Panc1 (cell line): ENCODE measurements around the gene IL17REL. TPM values are rescaled to one million over a fixed set of nuclear protein-coding genes. Genes with fewer than 3 reads are reported as not detected.
A peak's percentile ranks its signal among the peaks of the same experiment; 100 is the strongest.

ENCODE experiments used
- ATAC-seq: fragments of 200-7000 bp; cut with Tn5 transposase; 2 replicates; pipeline ENCODE4 v1.9.1; 2020; ENCODE audit warnings: mild to moderate bottlenecking, moderate library complexity
- BruUV-seq: library from RNA; stranded (reverse); fragments of 400-500 nt; replicated peaks from 2 replicates; lab custom pipeline; 2021; lab: Mats Ljungman, UMichigan
- CTCF ChIA-PET: fragments of 300-600 bp; sonication (Branson Sonifier 250); formaldehyde crosslinking; loops from one replicate; lab custom pipeline; 2022; ENCODE audit warnings: antibody characterized with exemption; lab: Charles Lee
- POLR2A ChIA-PET: fragments of 300-600 bp; sonication (Branson Sonifier 250); formaldehyde crosslinking; loops from one replicate; lab custom pipeline; 2022; ENCODE audit warnings: antibody characterized with exemption; lab: Charles Lee
- DNase-seq: peaks from one replicate; pipeline ENCODE4 v3.0.0-alpha.2; 2010; ENCODE audit warnings: low read depth, low spot score
- H3K27ac ChIP-seq: 2 replicates; pipeline ENCODE4 v1.5.1; 2011; ENCODE audit warnings: mild to moderate bottlenecking, low read length, inconsistent platforms
- H3K27me3 ChIP-seq: fragments of 200-500 bp; sonication (Bioruptor generic); 2 replicates; pipeline ENCODE4 v1.6.0; 2014; ENCODE audit warnings: low read length, inconsistent platforms; ENCODE audit not compliant: control insufficient read depth, insufficient read depth
- H3K36me3 ChIP-seq: fragments of 200-500 bp; sonication (Bioruptor generic); 2 replicates; pipeline ENCODE4 v1.5.1; 2014; ENCODE audit warnings: inconsistent platforms, mild to moderate bottlenecking, low read length, moderate library complexity; ENCODE audit not compliant: control insufficient read depth, insufficient read depth
- H3K4me1 ChIP-seq: 2 replicates; pipeline ENCODE4 v1.5.1; 2011; ENCODE audit warnings: inconsistent platforms, mild to moderate bottlenecking, low read length, moderate library complexity; ENCODE audit not compliant: control insufficient read depth, insufficient read depth
- H3K4me3 ChIP-seq, 2 experiments: 2 replicates each; pipeline ENCODE4 v1.5.1; 2011 to 2012; ENCODE audit warnings: low read depth in 2 of 2, low read length in 2 of 2, mild to moderate bottlenecking in 2 of 2, inconsistent platforms in 1 of 2, moderate library complexity in 1 of 2
- H3K9me3 ChIP-seq: fragments of 200-500 bp; sonication (Bioruptor generic); 2 replicates; pipeline ENCODE4 v1.5.1; 2014; ENCODE audit warnings: low read depth, mild to moderate bottlenecking, inconsistent platforms, low read length, moderate library complexity; ENCODE audit not compliant: control insufficient read depth, insufficient read depth
- CTCF ChIP-seq: fragments of 450-650 bp; IDR thresholded peaks from 2 replicates; pipeline ENCODE4 v1.5.1; 2017; ENCODE audit warnings: mild to moderate bottlenecking
- POLR2AphosphoS5 ChIP-seq: IDR thresholded peaks from 2 replicates; pipeline ENCODE4 v1.6.1; 2012; ENCODE audit warnings: mild to moderate bottlenecking, low read depth, low read length, moderate library complexity
- REST ChIP-seq, 2 experiments: IDR thresholded peaks; 2 replicates each; pipeline ENCODE4 v1.6.1; 2011 to 2012; ENCODE audit warnings: low read depth in 2 of 2, control low read depth in 1 of 2, low read length in 1 of 2, mild to moderate bottlenecking in 1 of 2, moderate library complexity in 1 of 2; ENCODE audit not compliant: insufficient read depth in 1 of 2
- SIN3A ChIP-seq: IDR thresholded peaks from 2 replicates; pipeline ENCODE4 v1.6.1; 2012; ENCODE audit warnings: low read depth, mild to moderate bottlenecking, low read length, moderate library complexity, borderline replicate concordance; ENCODE audit not compliant: insufficient read depth
- TCF7L2 ChIP-seq: IDR thresholded peaks from 2 replicates; pipeline ENCODE4 v1.6.1; 2011; ENCODE audit warnings: mild to moderate bottlenecking, low read depth, low read length, inconsistent platforms
- in situ Hi-C: cut with HindIII; loops from 2 replicates; pipeline ENCODE4 v1.10.0; 2016; ENCODE audit warnings: low sequenced_read_pairs, low pct_unique_long_range_greater_than_20kb
- intact Hi-C: fragments of 100-400 bp; cut with micrococcal nuclease; formaldehyde crosslinking; loops from one replicate; pipeline ENCODE4 v1.10.0; 2022; ENCODE audit not compliant: unreplicated experiment
- total RNA-seq: library from RNA; stranded (reverse); gene quantifications from one replicate; pipeline ENCODE4 v1.2.1, GENCODE V29; 2021; ENCODE audit not compliant: unreplicated experiment

IL17REL gene
- total RNA-seq, 1 experiment from 2014 or later = 0.82 TPM

- peaks cover 44% of the 10 kb centered on the region for H3K4me1 ChIP-seq
- in situ Hi-C loops = no loop called here
- H3K27me3 ChIP-seq = no peaks in the 10 kb centered on the region
- BruUV-seq = no TSS peak
- ChIA-PET CTCF (interaction anchor here (1.1 kb wide), 1 partner anchor 60 kb away, joined by 3 read pairs; no protein-coding TSS in a partner anchor), POLR2A (no interaction called here)
- H3K27ac ChIP-seq = peak overlapping the region; percentile 71
- ATAC-seq (peak; percentile 85), DNase-seq (peak; percentile 85)
- intact Hi-C loops = no loop called here
- TF ChIP-seq POLR2AphosphoS5 (peak; percentile 65), REST (IDR thresholded peaks at IDR 0.05; ENCODE audit: insufficient read depth in 1 of 2, low read depth in 2 of 2, low read length in 1 of 2) (no peak), CTCF (no peak), SIN3A (no peak), TCF7L2 (peak; percentile 47; the same call in 1 of the 2 replicates)
- no peaks in the 10 kb centered on the region for H3K36me3 ChIP-seq
- peak overlapping the region; percentile 34 to 41 for H3K4me3 ChIP-seq
- no peaks in the 10 kb centered on the region for H3K9me3 ChIP-seq
These were observed 41.9 kb downstream of the IL17REL start for GRCh38 chr22:49970528-49971231.

GRCh38 chr22:49969751-49970527 lies 42.6 kb downstream of the IL17REL start:
- intact Hi-C loops = no loop called here

More at GRCh38 chr22:49969751-49970527, 42.6 kb downstream of the IL17REL start:
- no peak for TF ChIP-seq SIN3A
- TF ChIP-seq TCF7L2 = no peak
- no peak for TF ChIP-seq POLR2AphosphoS5
- no peak for TF ChIP-seq CTCF
- TF ChIP-seq REST (IDR thresholded peaks at IDR 0.05; ENCODE audit: insufficient read depth in 1 of 2, low read depth in 2 of 2, low read length in 1 of 2) = no peak
- in situ Hi-C loops = no loop called here
- Histone ChIP-seq H3K36me3 (no peaks in the 10 kb centered on the region), H3K27ac (peak overlapping the region; percentile 71), H3K27me3 (no peaks in the 10 kb centered on the region), H3K9me3 (no peaks in the 10 kb centered on the region), H3K4me1 (peaks cover 47% of the 10 kb centered on the region), H3K4me3 (no peak overlapping the region)
- ATAC-seq = no peak
- DNase-seq = no peak
- POLR2A ChIA-PET = no interaction called here
- CTCF ChIA-PET = interaction anchor here (1.1 kb wide), 1 partner anchor 60 kb away, joined by 3 read pairs; no protein-coding TSS in a partner anchor
- no TSS peak for BruUV-seq
